Ovary (tissue), 9 donors: ENCODE measurements around the gene ADCY5. TPM values are rescaled to one million over a fixed set of nuclear protein-coding genes. Genes with fewer than 3 reads are reported as not detected.

Experiments
- DNase-seq, 5 donors: peaks; one replicate each; pipeline ENCODE4 v3.0.0-alpha.2; 2019 to 2020
- H3K27ac ChIP-seq, 2 donors: fragments of 200-600 bp; one replicate each; pipeline versions ENCODE4 v1.5.1 to v1.8.0; 2019 to 2022
- H3K27me3 ChIP-seq: fragments of 200-600 bp; one replicate; pipeline ENCODE4 v1.8.0; 2022
- H3K36me3 ChIP-seq: fragments of 200-600 bp; sonication (generic); one replicate; pipeline ENCODE4 v1.5.1; 2019
- H3K4me1 ChIP-seq: one replicate; pipeline ENCODE4 v1.8.1; 2013; ENCODE audit warnings: mild to moderate bottlenecking, moderate library complexity; ENCODE audit not compliant: insufficient read depth
- H3K4me3 ChIP-seq: fragments of 200-600 bp; sonication (generic); one replicate; pipeline ENCODE4 v1.5.1; 2017
- H3K9me3 ChIP-seq, 2 donors: fragments of 200-600 bp in 1 of 2; sonication (generic) in 1 of 2; one replicate each; pipeline versions ENCODE4 v1.5.1 to v1.8.1; 2013 to 2019; ENCODE audit warnings: mild to moderate bottlenecking in 1 of 2, moderate library complexity in 1 of 2
- EP300 ChIP-seq: sonication (generic); formaldehyde crosslinking; IDR thresholded peaks from one replicate; pipeline ENCODE4 v1.6.1; 2017; ENCODE audit warnings: antibody characterized with exemption
- POLR2A ChIP-seq: fragments of 450-650 bp; IDR thresholded peaks from one replicate; pipeline ENCODE4 v1.6.1; 2017; ENCODE audit warnings: antibody characterized with exemption, mild to moderate bottlenecking, moderate library complexity
- WGBS, 3 donors: extraction: QIAGEN DNeasy Blood & Tissue Kit in 1 of 3; methylation state at CpG; one replicate each; pipeline versions ENCODE4 v1.1.5 to v1.1.7; 2013 to 2017; 5-methylcytosine and 5-hydroxymethylcytosine counted together
- intact Hi-C, 4 donors: fragments of 100-400 bp; cut with DNase I; formaldehyde crosslinking; loops; one replicate each; pipeline versions ENCODE4 v1.11.0 to v1.15.1; 2022 to 2023
- polyA plus RNA-seq, 2 donors: library from polyadenylated mRNA; stranded (reverse); fragments of 200-250 nt in 1 of 2; fragments of 350-450 nt in 1 of 2; fragmentation: Illumina TruSeq in 1 of 2; extraction: RNeasy Lipid Tissue Mini Kit (QIAGEN cat#74804) in 1 of 2; gene quantifications; one replicate each; pipeline ENCODE4 v1.2.3, GENCODE V29; 2013 to 2014
- total RNA-seq, 7 donors: library from RNA; depleted of rRNA in 2 of 7; stranded (reverse); fragments of >200 nt in 2 of 7; fragmentation: NEBNext Ultra II Directional in 3 of 7; extraction: Animal tissue kit (Norgen Biotek cat#: 25700) in 3 of 7; gene quantifications; one replicate each; pipeline versions ENCODE4 v1.1.0 to v1.2.4, GENCODE V29; 2016 to 2023
- TF ChIP-seq, protein P1 (sequence below), 3 donors: fragments of 450-650 bp in 2 of 3; fragments of 200-600 bp in 1 of 3; IDR thresholded peaks; one replicate each; pipeline versions ENCODE4 v1.5.1 to v1.8.0; 2016 to 2022; ENCODE audit warnings: antibody characterized with exemption in 3 of 3, mild to moderate bottlenecking in 1 of 3
- donor health status: DM: no; HTN: no; CAD: no; lungs with moderate emphysema.
- donor health status: DM: no; HTN: no; CAD: no.
- donor health status: Bipolar disorder and iron deficiency.
- donor health status: DM: yes; HTN: yes; CAD: no.
- donor health status: DM: no; HTN: no; CAD: no.
- donor health status: DM: yes; HTN: yes; CAD: no.

The ADCY5 gene
- total and polyA plus RNA-seq, 9 donors = 5.3 to 36.2 (median 20.3) TPM

DNA sequence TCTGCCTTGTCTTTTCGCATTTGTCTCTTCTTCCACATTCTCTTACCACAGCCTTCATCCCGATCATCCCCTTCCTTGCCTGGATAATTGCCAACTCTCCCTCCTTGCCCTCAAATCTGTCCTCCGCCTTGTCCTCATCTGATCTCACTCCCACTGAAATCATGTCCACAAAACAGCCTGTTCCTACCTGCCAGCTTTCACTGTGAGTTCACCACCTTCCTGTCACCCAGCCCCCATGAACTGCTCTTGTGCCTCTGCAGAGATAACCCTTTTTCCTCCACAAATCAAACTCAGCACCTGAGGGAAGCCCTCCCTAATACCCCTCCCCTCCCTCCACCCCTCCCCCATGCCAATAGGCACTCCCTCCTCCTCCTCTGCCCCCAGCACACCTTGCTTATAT lies 4.8 kb upstream of the ADCY5 start:
- H3K36me3 ChIP-seq = no peaks in the 10 kb centered on the region
- H3K27me3 ChIP-seq = no peaks in the 10 kb centered on the region
- no peaks in the 10 kb centered on the region for H3K9me3 ChIP-seq
- TF ChIP-seq EP300 = no peak
- TF ChIP-seq, protein P1, sequence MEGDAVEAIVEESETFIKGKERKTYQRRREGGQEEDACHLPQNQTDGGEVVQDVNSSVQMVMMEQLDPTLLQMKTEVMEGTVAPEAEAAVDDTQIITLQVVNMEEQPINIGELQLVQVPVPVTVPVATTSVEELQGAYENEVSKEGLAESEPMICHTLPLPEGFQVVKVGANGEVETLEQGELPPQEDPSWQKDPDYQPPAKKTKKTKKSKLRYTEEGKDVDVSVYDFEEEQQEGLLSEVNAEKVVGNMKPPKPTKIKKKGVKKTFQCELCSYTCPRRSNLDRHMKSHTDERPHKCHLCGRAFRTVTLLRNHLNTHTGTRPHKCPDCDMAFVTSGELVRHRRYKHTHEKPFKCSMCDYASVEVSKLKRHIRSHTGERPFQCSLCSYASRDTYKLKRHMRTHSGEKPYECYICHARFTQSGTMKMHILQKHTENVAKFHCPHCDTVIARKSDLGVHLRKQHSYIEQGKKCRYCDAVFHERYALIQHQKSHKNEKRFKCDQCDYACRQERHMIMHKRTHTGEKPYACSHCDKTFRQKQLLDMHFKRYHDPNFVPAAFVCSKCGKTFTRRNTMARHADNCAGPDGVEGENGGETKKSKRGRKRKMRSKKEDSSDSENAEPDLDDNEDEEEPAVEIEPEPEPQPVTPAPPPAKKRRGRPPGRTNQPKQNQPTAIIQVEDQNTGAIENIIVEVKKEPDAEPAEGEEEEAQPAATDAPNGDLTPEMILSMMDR (IDR thresholded peaks at IDR 0.05) = no peak
- TF ChIP-seq POLR2A = no peak
- 51 to 53% (median 53%) methylated on average over 3 of the region's 3 CpGs for WGBS, 3 donors
- intact Hi-C loops = no loop called here
- H3K27ac ChIP-seq = no peak overlapping the region
- H3K4me3 ChIP-seq = no peak overlapping the region
- DNase-seq = no peak
- H3K4me1 ChIP-seq = peaks cover 1% of the 10 kb centered on the region

DNA sequence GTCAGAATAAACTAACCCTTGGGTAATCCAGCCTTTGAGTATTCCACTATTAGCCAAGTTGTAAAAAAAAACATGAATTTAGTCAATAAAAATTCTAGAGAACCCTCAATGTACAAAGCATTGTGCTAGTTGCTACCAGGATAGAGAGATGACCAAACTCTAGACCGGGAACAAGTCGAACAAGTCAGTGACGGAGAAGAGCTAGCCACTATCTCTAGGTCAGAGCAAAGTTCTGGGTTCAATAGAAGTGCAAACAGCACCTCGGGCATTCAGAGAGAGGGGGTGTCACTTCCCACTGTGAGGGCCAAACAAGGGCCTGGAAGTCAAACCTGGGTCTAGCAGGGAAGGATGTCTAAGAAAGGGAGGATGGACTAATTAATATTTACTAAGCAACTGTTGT lies 2.3 kb upstream of the ADCY5 start:
- Histone ChIP-seq H3K36me3 (no peaks in the 10 kb centered on the region), H3K9me3 (no peaks in the 10 kb centered on the region), H3K27ac (no peak overlapping the region), H3K4me1 (peaks cover 10% of the 10 kb centered on the region), H3K4me3 (no peak overlapping the region), H3K27me3 (no peaks in the 10 kb centered on the region)
- 63 to 69% (median 64%) methylated on average over 4 of the region's 4 CpGs for WGBS, 3 donors
- DNase-seq = no peak
- intact Hi-C loops = loop anchor here in 1 of 4 donors (2.0 kb wide), 1 partner anchor 120 kb away; no protein-coding TSS in a partner anchor
- no peak for TF ChIP-seq POLR2A
- TF ChIP-seq, protein P1 (IDR thresholded peaks at IDR 0.05) = no peak
- TF ChIP-seq EP300 = no peak

DNA sequence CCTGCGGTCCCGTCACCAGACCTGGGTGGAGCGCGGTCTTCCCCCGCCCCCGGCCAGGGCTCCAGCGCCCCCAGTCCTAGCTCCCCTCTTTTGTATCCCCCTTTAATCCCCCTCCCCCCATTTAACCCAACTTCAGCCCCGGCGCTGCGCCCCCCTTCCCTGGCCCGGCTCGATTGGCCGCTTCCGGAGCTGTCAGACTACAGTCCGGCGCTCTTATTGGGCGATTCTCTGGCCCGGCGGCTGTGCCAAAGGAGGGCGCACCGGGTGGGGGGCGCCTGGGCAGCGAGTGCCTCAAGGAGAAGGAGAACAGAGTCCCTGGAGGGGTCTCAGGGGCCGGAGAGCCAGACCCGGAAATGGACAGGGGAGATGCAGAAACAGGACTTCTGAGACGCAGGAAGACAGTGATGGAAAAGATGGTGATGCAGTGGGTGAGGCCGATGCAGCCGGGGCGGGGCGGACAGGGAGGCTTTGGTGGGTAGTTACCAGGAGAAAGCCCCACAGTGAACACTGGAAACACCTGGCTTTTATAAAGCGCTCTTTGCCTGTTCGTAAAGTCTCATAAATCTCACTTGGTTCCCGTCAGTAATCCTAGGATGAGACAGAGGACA lies 1.2 kb upstream of the ADCY5 start:
- Histone ChIP-seq H3K27ac (peak overlapping the region; percentile 91 to 95), H3K27me3 (no peaks in the 10 kb centered on the region), H3K4me1 (peaks cover 13% of the 10 kb centered on the region), H3K9me3 (no peaks in the 10 kb centered on the region), H3K4me3 (peak overlapping the region; percentile 75), H3K36me3 (no peaks in the 10 kb centered on the region)
- peak; percentile 60 to 74 (median 73) for DNase-seq
- intact Hi-C loops = loop anchor here in 3 of 4 donors (2.0 to 10.0 kb wide), 4 partner anchors 65 to 119 kb away; no protein-coding TSS in a partner anchor
- 6 to 9% (median 8%) methylated on average over 32 to 33 of the region's 33 CpGs for WGBS, 3 donors
- TF ChIP-seq POLR2A = no peak
- no peak for TF ChIP-seq EP300
- TF ChIP-seq, protein P1 (IDR thresholded peaks at IDR 0.05) = no peak

DNA sequence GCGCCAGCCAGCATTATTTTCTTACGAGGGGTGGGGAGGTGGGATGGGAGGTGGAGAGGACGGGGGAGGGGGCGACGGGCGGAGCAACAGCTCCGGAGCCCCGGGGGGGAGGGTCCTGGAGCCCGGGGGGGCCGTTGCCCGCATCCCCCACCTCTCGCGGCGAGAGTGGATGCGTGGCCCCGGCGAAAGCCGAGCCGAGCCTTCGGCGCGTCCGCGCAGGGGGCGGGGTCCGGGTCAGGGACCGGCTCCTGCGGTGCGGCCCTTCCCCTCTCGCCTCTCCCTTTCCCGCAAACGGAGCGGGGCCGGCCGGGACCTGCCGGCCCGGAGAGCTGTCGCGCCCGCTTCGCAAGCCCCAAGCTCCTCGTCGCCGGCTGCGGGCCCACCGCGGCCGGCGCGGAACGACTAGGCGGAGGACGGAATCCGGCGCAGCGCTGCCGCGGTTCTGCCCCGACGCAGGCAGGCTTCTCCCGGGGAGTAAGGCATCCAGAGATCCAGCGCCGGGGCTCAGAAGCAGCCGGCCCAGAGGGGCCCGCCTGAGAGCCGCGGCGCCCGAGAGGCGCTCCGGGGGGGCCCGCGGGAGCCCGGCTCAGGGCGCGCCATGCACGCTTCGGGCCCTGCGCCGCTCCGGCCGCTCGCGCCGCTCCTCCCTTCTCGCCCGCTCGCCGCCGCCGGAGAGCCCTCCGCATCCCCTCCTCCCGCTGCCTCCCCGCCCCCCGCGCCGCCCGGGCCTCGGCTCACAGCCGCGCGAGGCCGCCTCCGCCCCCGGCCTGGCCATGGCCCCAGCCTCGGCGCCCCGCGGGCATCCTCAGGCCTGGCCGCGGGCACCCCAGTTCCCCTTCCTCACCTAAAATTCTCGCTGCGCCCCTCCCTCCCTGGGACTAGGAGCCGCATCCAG lies 459 bp upstream of the ADCY5 start:
- H3K4me1 ChIP-seq = peaks cover 16% of the 10 kb centered on the region
- DNase-seq = peak; percentile 46 to 71 (median 67)
- WGBS, 3 donors = 0 to 1% (median 1%) methylated on average over 25 to 113 of the region's 114 CpGs
- no peaks in the 10 kb centered on the region for H3K36me3 ChIP-seq
- no peaks in the 10 kb centered on the region for H3K9me3 ChIP-seq
- H3K27ac ChIP-seq = peak overlapping the region; percentile 91 to 95
- H3K27me3 ChIP-seq = no peaks in the 10 kb centered on the region
- intact Hi-C loops = loop anchor here in 2 of 4 donors (5.0 to 10.0 kb wide), 3 partner anchors 65 to 117 kb away; no protein-coding TSS in a partner anchor
- TF ChIP-seq, protein P1 (IDR thresholded peaks at IDR 0.05) = no peak
- peak; percentile 18 for TF ChIP-seq POLR2A
- H3K4me3 ChIP-seq = peak overlapping the region; percentile 75
